Cardiac fibroblast (primary cell): ENCODE measurements around the gene FBXL13.
A peak's percentile ranks its signal among the peaks of the same experiment; 100 is the strongest.

ENCODE experiments used
- DNase-seq, 2 donors: peaks; one replicate each; pipeline versions ENCODE4 v3.0.0 to v3.0.0-alpha.2; 2010; ENCODE audit warnings: low read depth in 2 of 2
- H3K4me3 ChIP-seq, 2 donors: replicated peaks in 1 of 2; 1 replicate in 1 of 2; 2 replicates in 1 of 2; pipeline ENCODE4 v1.5.1; 2011; ENCODE audit warnings: low read depth in 2 of 2, low read length in 2 of 2, mild to moderate bottlenecking in 2 of 2, moderate library complexity in 1 of 2
- TF ChIP-seq, protein P1 (sequence below): IDR thresholded peaks from one replicate; pipeline ENCODE4 v1.5.1; 2011; ENCODE audit warnings: low read depth, mild to moderate bottlenecking, low read length, inconsistent platforms

Gene FBXL13

DNA sequence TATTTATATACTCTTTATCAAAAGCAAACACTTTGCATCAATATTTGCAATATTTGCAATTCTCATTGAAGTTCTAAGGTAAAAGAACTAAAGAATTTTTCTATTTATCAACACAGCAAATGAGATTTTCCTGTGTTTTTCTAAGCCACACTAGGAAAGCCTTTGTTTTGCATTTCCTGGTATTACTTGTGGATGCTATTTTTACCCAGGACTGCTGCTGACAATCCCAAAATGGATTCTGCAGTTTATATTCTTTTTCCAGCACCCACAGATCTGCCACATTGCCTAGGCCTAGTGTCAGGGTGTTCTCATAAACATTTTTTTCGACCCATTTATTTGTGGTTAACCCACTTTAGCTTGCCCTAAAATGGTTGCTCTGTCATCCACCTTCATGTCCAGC, 135.9 kb downstream of the FBXL13 start:
- DNase-seq = no peak
- TF ChIP-seq, protein P1, sequence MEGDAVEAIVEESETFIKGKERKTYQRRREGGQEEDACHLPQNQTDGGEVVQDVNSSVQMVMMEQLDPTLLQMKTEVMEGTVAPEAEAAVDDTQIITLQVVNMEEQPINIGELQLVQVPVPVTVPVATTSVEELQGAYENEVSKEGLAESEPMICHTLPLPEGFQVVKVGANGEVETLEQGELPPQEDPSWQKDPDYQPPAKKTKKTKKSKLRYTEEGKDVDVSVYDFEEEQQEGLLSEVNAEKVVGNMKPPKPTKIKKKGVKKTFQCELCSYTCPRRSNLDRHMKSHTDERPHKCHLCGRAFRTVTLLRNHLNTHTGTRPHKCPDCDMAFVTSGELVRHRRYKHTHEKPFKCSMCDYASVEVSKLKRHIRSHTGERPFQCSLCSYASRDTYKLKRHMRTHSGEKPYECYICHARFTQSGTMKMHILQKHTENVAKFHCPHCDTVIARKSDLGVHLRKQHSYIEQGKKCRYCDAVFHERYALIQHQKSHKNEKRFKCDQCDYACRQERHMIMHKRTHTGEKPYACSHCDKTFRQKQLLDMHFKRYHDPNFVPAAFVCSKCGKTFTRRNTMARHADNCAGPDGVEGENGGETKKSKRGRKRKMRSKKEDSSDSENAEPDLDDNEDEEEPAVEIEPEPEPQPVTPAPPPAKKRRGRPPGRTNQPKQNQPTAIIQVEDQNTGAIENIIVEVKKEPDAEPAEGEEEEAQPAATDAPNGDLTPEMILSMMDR = no peak
- no peak overlapping the region for H3K4me3 ChIP-seq

DNA sequence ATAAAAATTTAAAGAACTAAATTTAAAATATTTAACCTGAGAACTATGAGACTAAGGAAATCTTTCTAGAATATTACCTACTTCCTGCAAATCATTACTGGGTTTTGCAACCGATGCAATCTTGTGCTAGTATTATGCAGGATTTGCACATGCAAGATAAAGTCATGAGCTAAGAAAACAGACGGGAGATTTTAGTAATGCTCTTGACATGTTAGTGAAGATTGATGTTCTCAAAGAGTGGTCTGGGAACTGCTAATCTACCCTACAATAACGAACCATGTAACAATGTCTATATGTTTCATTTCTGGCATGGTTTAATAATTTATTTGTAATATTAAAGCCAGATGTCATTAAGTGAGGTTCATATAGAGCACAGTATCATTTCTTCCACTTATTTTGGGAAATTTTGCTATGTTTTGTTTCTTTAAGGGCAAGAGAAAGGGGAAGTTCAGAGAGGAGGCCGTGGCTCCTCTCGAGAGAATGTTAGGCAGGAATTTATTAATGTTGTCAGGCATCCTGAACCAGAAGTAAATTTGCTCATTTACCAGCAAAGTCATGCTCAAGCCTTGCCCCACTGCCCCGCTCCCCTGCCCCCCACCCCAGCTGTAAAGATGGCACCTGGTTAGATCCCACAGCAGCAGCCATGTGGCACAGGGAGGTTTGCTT, 139.0 kb downstream of the FBXL13 start:
- TF ChIP-seq, protein P1 = no peak
- no peak overlapping the region for H3K4me3 ChIP-seq

DNA sequence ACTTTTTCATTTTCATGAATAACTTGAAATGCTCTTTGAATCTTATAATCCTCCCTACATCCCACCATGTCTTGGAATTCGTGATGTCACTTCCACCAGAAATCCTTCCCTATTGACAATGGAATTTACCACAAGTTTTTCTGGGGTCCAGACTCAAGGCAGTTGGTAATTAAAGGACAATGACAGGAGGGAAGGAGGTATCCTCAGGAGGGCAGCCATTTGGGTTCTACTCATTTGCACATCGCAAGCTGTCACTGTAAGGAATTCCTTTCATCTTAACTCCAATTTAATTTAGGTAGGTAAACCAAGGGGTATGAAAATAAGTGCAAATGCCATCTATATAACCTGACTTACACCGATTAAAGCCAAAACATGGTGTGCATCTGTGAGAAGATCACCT, 139.9 kb downstream of the FBXL13 start:
- no peak overlapping the region for H3K4me3 ChIP-seq
- TF ChIP-seq, protein P1 = no peak
- peak in 1 of 2 donors; percentile 43 for DNase-seq

More for the DNA sequence above, 139.0 kb downstream of the FBXL13 start:
- DNase-seq = peak; percentile 56 to 73

DNA sequence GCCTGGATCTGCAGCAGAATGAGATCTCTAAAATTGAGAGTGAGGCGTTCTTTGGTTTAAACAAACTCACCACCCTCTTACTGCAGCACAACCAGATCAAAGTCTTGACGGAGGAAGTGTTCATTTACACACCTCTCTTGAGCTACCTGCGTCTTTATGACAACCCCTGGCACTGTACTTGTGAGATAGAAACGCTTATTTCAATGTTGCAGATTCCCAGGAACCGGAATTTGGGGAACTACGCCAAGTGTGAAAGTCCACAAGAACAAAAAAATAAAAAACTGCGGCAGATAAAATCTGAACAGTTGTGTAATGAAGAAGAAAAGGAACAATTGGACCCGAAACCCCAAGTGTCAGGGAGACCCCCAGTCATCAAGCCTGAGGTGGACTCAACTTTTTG, 140.4 kb downstream of the FBXL13 start:
- peak overlapping the region in 1 of 2 donors; percentile 24 for H3K4me3 ChIP-seq
- DNase-seq = peak in 1 of 2 donors; percentile 62
- TF ChIP-seq, protein P1 = no peak

DNA sequence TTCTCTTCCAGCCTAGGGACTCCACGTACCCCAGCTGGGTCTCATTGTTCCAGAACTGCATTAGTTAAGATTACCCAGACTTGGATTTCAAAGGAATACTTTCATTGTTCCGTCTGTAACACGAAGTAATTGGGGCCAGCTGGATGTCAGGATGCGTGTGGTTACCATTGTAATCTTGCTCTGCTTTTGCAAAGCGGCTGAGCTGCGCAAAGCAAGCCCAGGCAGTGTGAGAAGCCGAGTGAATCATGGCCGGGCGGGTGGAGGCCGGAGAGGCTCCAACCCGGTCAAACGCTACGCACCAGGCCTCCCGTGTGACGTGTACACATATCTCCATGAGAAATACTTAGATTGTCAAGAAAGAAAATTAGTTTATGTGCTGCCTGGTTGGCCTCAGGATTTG, 140.8 kb downstream of the FBXL13 start:
- peak; percentile 97 to 99 for DNase-seq
- H3K4me3 ChIP-seq = peak overlapping the region in 1 of 2 donors; percentile 24
- TF ChIP-seq, protein P1 = no peak

DNA sequence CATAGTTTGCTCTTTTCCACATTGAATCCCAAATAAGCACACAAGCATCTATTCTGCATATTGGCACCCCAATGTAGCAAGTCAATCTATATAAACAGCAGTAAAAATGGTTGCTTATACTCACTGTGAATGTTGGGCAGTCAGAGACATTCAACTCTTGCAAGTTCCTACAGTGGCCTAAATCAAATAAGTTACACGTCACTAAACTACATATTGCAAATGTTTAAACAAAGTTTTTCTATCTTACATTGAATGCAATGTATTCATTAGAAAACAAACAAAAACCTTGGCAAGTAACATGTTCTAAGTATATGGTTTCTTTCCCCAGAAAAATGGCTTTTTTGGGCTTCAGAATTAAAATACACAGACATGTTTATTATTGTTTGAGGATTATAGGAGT, 142.8 kb downstream of the FBXL13 start:
- no peak for DNase-seq
- no peak overlapping the region for H3K4me3 ChIP-seq
- TF ChIP-seq, protein P1 = no peak
